ENCODE data around the gene ITGAL. TPM values are rescaled to one million over a fixed set of nuclear protein-coding genes. Genes with fewer than 3 reads are reported as not detected.

The ITGAL gene
- total RNA-seq, 6 experiments from 2014 or later = 7.3 to 12.4 (median 10.2) TPM

DNA sequence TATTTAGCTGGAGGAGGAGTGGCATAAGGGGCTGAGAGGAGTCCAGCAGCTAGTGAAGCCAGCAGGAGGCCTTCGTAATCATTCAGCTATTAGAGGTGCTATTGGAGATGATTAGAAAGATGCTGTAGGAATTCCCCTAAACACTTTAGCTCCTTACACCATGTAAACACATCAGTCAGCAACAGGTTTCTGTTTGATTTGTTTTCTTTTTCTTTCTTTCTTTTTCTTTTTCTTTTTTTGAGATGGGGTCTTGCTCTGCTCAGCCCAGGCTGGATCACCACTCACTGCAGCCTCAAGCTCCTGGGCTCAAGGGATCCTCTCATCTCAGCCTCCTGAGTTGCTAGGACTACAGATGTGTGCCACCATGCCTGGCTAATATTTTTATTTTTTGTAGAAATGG is 16.2 kb upstream of the ITGAL start:
- Histone ChIP-seq H3K4me1 (no peaks in the 10 kb centered on the region), H3K4me3 (no peak overlapping the region), H3K36me3 (no peaks in the 10 kb centered on the region), H3K27me3 (no peaks in the 10 kb centered on the region), H3K27ac (no peak overlapping the region), H3K9me3 (no peaks in the 10 kb centered on the region)
- DNase-seq = no peak
- WGBS (ENCODE audit: insufficient coverage, low coverage, low lambda C conversion rate, missing lambda C conversion rate) = no CpG with 5 or more reads among the region's 1 CpG
- TF ChIP-seq, protein P1, sequence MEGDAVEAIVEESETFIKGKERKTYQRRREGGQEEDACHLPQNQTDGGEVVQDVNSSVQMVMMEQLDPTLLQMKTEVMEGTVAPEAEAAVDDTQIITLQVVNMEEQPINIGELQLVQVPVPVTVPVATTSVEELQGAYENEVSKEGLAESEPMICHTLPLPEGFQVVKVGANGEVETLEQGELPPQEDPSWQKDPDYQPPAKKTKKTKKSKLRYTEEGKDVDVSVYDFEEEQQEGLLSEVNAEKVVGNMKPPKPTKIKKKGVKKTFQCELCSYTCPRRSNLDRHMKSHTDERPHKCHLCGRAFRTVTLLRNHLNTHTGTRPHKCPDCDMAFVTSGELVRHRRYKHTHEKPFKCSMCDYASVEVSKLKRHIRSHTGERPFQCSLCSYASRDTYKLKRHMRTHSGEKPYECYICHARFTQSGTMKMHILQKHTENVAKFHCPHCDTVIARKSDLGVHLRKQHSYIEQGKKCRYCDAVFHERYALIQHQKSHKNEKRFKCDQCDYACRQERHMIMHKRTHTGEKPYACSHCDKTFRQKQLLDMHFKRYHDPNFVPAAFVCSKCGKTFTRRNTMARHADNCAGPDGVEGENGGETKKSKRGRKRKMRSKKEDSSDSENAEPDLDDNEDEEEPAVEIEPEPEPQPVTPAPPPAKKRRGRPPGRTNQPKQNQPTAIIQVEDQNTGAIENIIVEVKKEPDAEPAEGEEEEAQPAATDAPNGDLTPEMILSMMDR (IDR thresholded peaks at IDR 0.05) = no peak
- no peak for TF ChIP-seq POLR2A (IDR thresholded peaks at IDR 0.05)
- no peak for ATAC-seq
- intact Hi-C loops (cut with DNase I) = loop anchor here in 1 of 2 donors (10.0 kb wide), 1 partner anchor 58 kb away; no protein-coding TSS in a partner anchor

DNA sequence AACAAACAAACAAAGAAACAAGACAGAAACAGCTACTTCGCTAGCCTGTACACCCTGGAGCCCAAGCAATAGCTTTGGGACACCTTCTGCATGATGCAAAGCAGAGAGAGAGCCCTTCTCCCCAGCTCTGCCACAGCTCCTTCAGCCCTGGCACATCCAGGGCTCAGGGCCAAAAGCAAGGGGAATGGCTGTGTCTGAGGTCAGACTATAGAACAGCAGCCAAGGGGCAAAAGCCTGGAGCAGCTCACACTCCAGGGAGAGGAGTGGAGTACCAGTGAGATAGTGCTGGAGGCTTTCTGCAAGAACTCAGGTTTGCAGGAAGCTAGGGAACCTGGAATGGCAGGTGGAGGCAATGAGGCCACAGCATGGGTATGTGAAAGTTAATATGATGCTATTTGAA is 15.3 kb upstream of the ITGAL start:
- no peak for TF ChIP-seq POLR2A (IDR thresholded peaks at IDR 0.05)
- TF ChIP-seq, protein P1 (IDR thresholded peaks at IDR 0.05) = no peak
- WGBS (ENCODE audit: insufficient coverage, low coverage, low lambda C conversion rate, missing lambda C conversion rate) = 100% methylated on average over 1 of the region's 1 CpG
- Histone ChIP-seq H3K36me3 (no peaks in the 10 kb centered on the region), H3K9me3 (no peaks in the 10 kb centered on the region), H3K4me1 (no peaks in the 10 kb centered on the region), H3K4me3 (no peak overlapping the region), H3K27ac (no peak overlapping the region), H3K27me3 (no peaks in the 10 kb centered on the region)
- peak; percentile 48 to 67 (median 54) for ATAC-seq
- intact Hi-C loops (cut with DNase I) = loop anchor here in 1 of 2 donors (10.0 kb wide), 1 partner anchor 58 kb away; no protein-coding TSS in a partner anchor
- no peak for DNase-seq

DNA sequence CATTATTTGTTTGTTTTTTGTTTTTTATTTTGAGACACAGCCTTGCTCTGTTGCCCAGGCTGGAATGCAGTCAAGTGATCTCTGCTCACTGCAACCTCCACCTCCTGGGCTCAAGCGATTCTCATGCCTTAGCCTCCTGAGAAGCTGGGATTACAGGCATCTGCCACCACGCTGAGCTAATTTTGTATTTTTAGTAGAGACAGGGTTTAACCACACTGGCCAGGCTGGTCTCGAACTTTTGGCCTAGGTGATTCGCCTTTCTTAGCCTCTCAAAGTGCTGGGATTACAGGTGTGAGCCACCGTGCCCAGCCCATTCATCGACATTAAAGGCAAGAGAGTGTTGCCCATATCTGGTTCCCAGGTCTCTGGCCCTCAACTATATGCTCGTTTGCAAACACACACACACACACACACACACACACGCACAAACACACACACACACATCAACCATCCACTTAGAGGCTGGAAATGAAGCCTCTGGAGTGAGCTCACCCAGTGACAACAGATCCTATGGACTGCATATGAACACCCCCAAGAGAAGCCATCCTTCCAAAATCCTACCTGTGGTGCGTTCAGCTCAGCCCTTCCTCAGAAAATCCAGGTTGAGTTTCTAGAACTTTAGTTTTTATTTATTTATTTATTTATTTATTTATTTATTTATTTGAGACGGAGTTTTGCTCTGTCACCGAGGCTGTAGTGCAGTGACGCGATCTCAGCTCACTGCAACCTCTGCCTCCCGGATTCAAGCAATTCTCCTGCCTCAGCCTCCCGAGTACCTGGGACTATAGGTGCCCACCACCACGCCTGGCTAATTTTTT is 14.6 kb upstream of the ITGAL start:
- no peaks in the 10 kb centered on the region for H3K36me3 ChIP-seq
- intact Hi-C loops (cut with DNase I) = loop anchor here in 1 of 2 donors (10.0 kb wide), 1 partner anchor 57 kb away; no protein-coding TSS in a partner anchor
- TF ChIP-seq POLR2A (IDR thresholded peaks at IDR 0.05) = no peak
- TF ChIP-seq, protein P1 (IDR thresholded peaks at IDR 0.05) = no peak
- H3K27me3 ChIP-seq = no peaks in the 10 kb centered on the region
- WGBS (ENCODE audit: insufficient coverage, low coverage, low lambda C conversion rate, missing lambda C conversion rate) = 84% methylated on average over 13 of the region's 16 CpGs
- no peak overlapping the region for H3K4me3 ChIP-seq
- no peaks in the 10 kb centered on the region for H3K4me1 ChIP-seq
- ATAC-seq = no peak
- no peak overlapping the region for H3K27ac ChIP-seq
- no peak for DNase-seq
- no peaks in the 10 kb centered on the region for H3K9me3 ChIP-seq

DNA sequence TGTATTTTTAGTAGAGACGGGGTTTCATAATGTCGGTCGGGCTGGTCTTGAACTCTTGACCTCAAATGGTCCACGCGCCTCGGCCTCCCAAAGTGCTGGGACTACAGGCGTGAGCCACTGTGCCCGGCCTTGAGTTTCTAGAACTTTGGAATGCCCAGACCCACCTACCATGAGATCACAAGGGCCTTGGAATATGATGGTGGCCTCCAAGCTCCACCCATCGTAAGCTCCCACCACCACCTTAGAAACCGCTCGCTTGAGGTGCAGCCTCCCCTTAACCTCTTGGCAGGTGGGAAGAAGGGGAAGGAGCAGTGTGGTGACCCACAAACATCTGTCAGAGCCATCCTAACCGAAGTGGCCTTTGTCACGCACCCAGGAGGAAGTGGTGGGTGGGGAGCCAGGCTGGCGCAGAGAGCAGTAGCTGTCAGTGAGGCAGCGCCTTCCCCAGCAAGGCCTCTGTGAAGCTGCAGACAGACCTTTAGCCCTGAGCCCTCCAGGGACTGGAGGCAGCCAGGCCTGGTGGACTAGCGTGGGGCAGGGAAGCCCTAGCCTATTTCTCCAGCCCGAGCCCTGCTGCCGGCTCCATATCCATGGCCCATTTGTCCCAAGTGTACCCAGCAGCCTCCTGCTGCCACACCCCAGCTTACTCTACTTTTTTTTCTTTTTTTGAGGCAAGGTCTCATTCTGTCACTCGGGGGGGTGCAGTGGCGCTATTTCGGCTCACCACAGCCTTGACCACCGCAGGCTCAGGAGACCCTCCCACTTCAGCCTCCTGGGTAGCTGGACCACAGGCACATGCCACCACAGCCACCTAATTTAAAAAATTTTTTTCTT is 13.8 kb upstream of the ITGAL start:
- H3K27ac ChIP-seq = no peak overlapping the region
- intact Hi-C loops (cut with DNase I) = loop anchor here in 1 of 2 donors (10.0 kb wide), 1 partner anchor 56 kb away; no protein-coding TSS in a partner anchor
- TF ChIP-seq, protein P1 (IDR thresholded peaks at IDR 0.05) = no peak
- TF ChIP-seq POLR2A (IDR thresholded peaks at IDR 0.05) = no peak
- 54% methylated on average over 8 of the region's 22 CpGs for WGBS (ENCODE audit: insufficient coverage, low coverage, low lambda C conversion rate, missing lambda C conversion rate)
- H3K27me3 ChIP-seq = no peaks in the 10 kb centered on the region
- no peak overlapping the region for H3K4me3 ChIP-seq
- no peaks in the 10 kb centered on the region for H3K4me1 ChIP-seq
- peak in 2 of 3 donors; percentile 60 to 68 for DNase-seq
- H3K9me3 ChIP-seq = no peaks in the 10 kb centered on the region
- ATAC-seq = peak; percentile 67 to 87 (median 74)
- H3K36me3 ChIP-seq = no peaks in the 10 kb centered on the region
